ENCODE measurements around the gene RAD50. TPM values are rescaled to one million over a fixed set of nuclear protein-coding genes. Genes with fewer than 3 reads are reported as not detected.

RAD50 gene
- polyA plus RNA-seq, 1 donor: 22.9 TPM

- DNase-seq (ENCODE audit: low read depth): no peak
Observed at GRCh38 chr5:132659598-132660493, 103.1 kb downstream of the RAD50 start.

GRCh38 chr5:132661231-132662003 lies 104.6 kb downstream of the RAD50 start:
- no peak for DNase-seq (ENCODE audit: low read depth)

- DNase-seq (ENCODE audit: low read depth): no peak
Observed at GRCh38 chr5:132662004-132662401, 105.2 kb downstream of the RAD50 start.

GRCh38 chr5:132662925-132663770 lies 106.4 kb downstream of the RAD50 start:
- DNase-seq (ENCODE audit: low read depth): no peak

GRCh38 chr5:132663771-132664695 lies 107.3 kb downstream of the RAD50 start:
- no peak for DNase-seq (ENCODE audit: low read depth)

GRCh38 chr5:132664696-132665209 lies 108.0 kb downstream of the RAD50 start:
- no peak for DNase-seq (ENCODE audit: low read depth)

GRCh38 chr5:132665574-132666080 lies 108.8 kb downstream of the RAD50 start:
- no peak for DNase-seq (ENCODE audit: low read depth)

- no peak for DNase-seq (ENCODE audit: low read depth)
Observed at GRCh38 chr5:132666310-132667123, 109.7 kb downstream of the RAD50 start.

- DNase-seq (ENCODE audit: low read depth): no peak
Observed at GRCh38 chr5:132667309-132667708, 110.5 kb downstream of the RAD50 start.

GRCh38 chr5:132667761-132668705 lies 111.3 kb downstream of the RAD50 start:
- DNase-seq (ENCODE audit: low read depth): no peak

- no peak for DNase-seq (ENCODE audit: low read depth)
Observed at GRCh38 chr5:132668706-132669454, 112.1 kb downstream of the RAD50 start.

- no peak for DNase-seq (ENCODE audit: low read depth)
Observed at GRCh38 chr5:132669455-132669820, 112.7 kb downstream of the RAD50 start.

- no peak for DNase-seq (ENCODE audit: low read depth)
Observed at GRCh38 chr5:132669966-132670882, 113.4 kb downstream of the RAD50 start.

GRCh38 chr5:132671000-132671399 lies 114.2 kb downstream of the RAD50 start:
- DNase-seq (ENCODE audit: low read depth): no peak

- no peak for DNase-seq (ENCODE audit: low read depth)
Observed at GRCh38 chr5:132673488-132673887, 116.7 kb downstream of the RAD50 start.

GRCh38 chr5:132673939-132674630 lies 117.3 kb downstream of the RAD50 start, which contains the start of gene IL4:
Gene IL4 (plus strand): TSS chr5:132673989. CDS start chr5:132674051, 62 bp downstream.
- no peak for DNase-seq (ENCODE audit: low read depth)
